ENCODE results near the gene SLC25A33.
"Not testable (repeated sequence)": the region's sequence is repeated elsewhere in the genome, so short reads cannot be mapped to it uniquely, and the experiment has no call there.

The SLC25A33 gene

GRCh38 chr1:9615316-9616063 is 76.2 kb downstream of the SLC25A33 start:
- TF ChIP-seq CTCF (conservative IDR thresholded peaks at IDR 0.05; ENCODE audit: low read depth, low read length) = peak; percentile 91
- DNase-seq (ENCODE audit: low read depth) = peak; percentile 11

GRCh38 chr1:9618909-9619679 is 79.8 kb downstream of the SLC25A33 start:
- no peak for DNase-seq (ENCODE audit: low read depth)
- no peak overlapping the region for H3K4me3 ChIP-seq (ENCODE audit: low read length)
- no peak for TF ChIP-seq CTCF (conservative IDR thresholded peaks at IDR 0.05; ENCODE audit: low read depth, low read length)

More at GRCh38 chr1:9615316-9616063, 76.2 kb downstream of the SLC25A33 start:
- no peak overlapping the region for H3K4me3 ChIP-seq (ENCODE audit: low read length)

GRCh38 chr1:9621032-9621431 is 81.8 kb downstream of the SLC25A33 start:
- no peak for TF ChIP-seq CTCF (conservative IDR thresholded peaks at IDR 0.05; ENCODE audit: low read depth, low read length)
- no peak for DNase-seq (ENCODE audit: low read depth)
- H3K4me3 ChIP-seq (ENCODE audit: low read length) = no peak overlapping the region

- H3K4me3 ChIP-seq (ENCODE audit: low read length) = no peak overlapping the region
- no peak for DNase-seq (ENCODE audit: low read depth)
- TF ChIP-seq CTCF (conservative IDR thresholded peaks at IDR 0.05; ENCODE audit: low read depth, low read length) = no peak
Measured at GRCh38 chr1:9624081-9624480, 84.8 kb downstream of the SLC25A33 start.

- DNase-seq (ENCODE audit: low read depth); H3K4me3 ChIP-seq (ENCODE audit: low read length): not testable (repeated sequence)
Measured at GRCh38 chr1:9625030-9625429, 85.8 kb downstream of the SLC25A33 start.

GRCh38 chr1:9626201-9626608 is 86.9 kb downstream of the SLC25A33 start:
- TF ChIP-seq CTCF (conservative IDR thresholded peaks at IDR 0.05; ENCODE audit: low read depth, low read length) = no peak
- no peak for DNase-seq (ENCODE audit: low read depth)
- no peak overlapping the region for H3K4me3 ChIP-seq (ENCODE audit: low read length)

GRCh38 chr1:9628541-9629444 is 89.5 kb downstream of the SLC25A33 start:
- H3K4me3 ChIP-seq (ENCODE audit: low read length) = no peak overlapping the region
- TF ChIP-seq CTCF (conservative IDR thresholded peaks at IDR 0.05; ENCODE audit: low read depth, low read length) = no peak
- DNase-seq (ENCODE audit: low read depth) = no peak

Data from retinal pigment epithelial cell (primary cell).